Type B pancreatic cell (in vitro differentiated cells): ENCODE measurements around the gene SORL1-AS1.

Experiments used
- DNase-seq: peaks from one replicate; pipeline ENCODE4 v3.0.0; 2021; ENCODE audit warnings: mixed read lengths; ENCODE audit not compliant: unreplicated experiment; ENCODE audit errors: extremely low spot score
- H3K27ac Mint-ChIP-seq: 2 replicates; pipeline ENCODE4 v1.8.0; 2021; ENCODE audit warnings: mild to moderate bottlenecking, mixed read lengths
- H3K27me3 Mint-ChIP-seq: 2 replicates; pipeline ENCODE4 v1.8.0; 2021; ENCODE audit warnings: mixed read lengths
- H3K36me3 Mint-ChIP-seq: 2 replicates; pipeline ENCODE4 v1.8.0; 2021; ENCODE audit warnings: mixed read lengths
- H3K4me1 Mint-ChIP-seq: one replicate; pipeline ENCODE4 v1.8.0; 2021; ENCODE audit warnings: mixed read lengths; ENCODE audit not compliant: unreplicated experiment
- H3K4me3 Mint-ChIP-seq: 2 replicates; pipeline ENCODE4 v1.8.0; 2021; ENCODE audit warnings: mild to moderate bottlenecking, mixed read lengths
- H3K9me3 Mint-ChIP-seq: 2 replicates; pipeline ENCODE4 v1.8.0; 2021; ENCODE audit warnings: mixed read lengths
- TF ChIP-seq, protein P1 (sequence below): fragments of 200-600 bp; sonication (generic); conservative IDR thresholded peaks from 2 replicates; pipeline ENCODE4 v1.5.0; 2021; ENCODE audit warnings: antibody characterized with exemption, mild to moderate bottlenecking

SORL1-AS1 gene

DNA sequence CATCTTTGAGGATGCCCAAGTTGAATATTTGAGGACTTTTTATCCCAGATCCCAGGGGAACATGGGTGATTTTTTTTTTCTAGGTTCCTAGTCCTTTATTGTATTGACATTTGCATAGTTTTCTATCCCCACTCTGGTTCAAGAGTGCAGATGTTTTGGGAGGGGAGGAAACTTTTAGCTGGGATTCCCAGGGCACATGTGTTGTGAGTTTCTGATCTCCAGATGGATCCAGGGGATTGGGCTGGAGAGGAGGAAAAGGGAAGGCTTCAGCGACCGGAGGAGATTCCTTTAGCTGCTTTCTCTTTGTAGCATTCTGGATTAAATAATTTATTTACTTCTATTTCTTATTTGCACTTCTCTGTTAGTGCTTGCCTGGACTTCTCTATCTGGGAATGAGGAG is 14.7 kb upstream of the SORL1-AS1 start:
- TF ChIP-seq, protein P1, sequence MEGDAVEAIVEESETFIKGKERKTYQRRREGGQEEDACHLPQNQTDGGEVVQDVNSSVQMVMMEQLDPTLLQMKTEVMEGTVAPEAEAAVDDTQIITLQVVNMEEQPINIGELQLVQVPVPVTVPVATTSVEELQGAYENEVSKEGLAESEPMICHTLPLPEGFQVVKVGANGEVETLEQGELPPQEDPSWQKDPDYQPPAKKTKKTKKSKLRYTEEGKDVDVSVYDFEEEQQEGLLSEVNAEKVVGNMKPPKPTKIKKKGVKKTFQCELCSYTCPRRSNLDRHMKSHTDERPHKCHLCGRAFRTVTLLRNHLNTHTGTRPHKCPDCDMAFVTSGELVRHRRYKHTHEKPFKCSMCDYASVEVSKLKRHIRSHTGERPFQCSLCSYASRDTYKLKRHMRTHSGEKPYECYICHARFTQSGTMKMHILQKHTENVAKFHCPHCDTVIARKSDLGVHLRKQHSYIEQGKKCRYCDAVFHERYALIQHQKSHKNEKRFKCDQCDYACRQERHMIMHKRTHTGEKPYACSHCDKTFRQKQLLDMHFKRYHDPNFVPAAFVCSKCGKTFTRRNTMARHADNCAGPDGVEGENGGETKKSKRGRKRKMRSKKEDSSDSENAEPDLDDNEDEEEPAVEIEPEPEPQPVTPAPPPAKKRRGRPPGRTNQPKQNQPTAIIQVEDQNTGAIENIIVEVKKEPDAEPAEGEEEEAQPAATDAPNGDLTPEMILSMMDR: no peak
- Mint-ChIP-seq H3K36me3 (peaks cover 11% of the 10 kb centered on the region), H3K9me3 (no peaks in the 10 kb centered on the region), H3K27ac (peak overlapping the region; percentile 100), H3K27me3 (no peaks in the 10 kb centered on the region), H3K4me3 (peak overlapping the region; percentile 61), H3K4me1 (peaks cover 36% of the 10 kb centered on the region)
- no peak for DNase-seq

DNA sequence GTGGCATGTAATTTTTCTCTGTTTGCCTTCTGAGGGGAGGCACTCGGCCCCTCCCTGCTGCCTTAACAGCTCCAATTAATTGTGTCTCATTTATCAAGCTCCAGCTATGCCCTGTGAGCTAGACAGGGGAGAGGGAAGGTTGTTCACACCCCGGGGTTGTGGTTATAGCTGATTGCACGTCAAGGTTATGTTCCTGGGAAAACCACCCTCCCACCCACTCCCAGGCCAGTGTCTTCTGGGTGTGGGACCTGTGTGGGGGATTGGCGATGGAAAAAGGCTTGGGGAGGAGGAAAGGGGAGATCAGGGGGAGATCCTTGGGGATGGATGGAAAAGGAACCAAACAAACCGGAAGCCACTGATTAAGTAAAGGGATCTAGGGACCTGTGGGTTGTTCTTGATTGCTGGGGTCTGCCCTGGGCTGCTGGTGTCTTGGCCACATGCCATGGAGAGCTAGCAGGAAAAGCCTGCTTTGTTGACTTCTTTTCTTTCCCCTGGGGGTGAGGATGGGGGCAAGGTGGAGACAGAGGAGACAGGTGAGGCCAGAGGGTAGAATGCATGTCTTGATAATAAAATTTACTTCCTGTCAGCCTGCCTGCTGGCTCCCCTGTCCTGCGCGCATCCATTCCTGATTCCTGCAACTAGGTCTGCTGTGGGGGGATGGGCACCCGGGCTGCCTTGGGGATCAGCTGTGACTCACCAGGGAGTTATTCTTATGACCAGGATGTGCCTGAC is 13.5 kb upstream of the SORL1-AS1 start:
- TF ChIP-seq, protein P1: no peak
- peak; percentile 79 for DNase-seq
- Mint-ChIP-seq H3K27me3 (no peaks in the 10 kb centered on the region), H3K4me3 (peak overlapping the region; percentile 83), H3K36me3 (peaks cover 11% of the 10 kb centered on the region), H3K4me1 (peaks cover 47% of the 10 kb centered on the region), H3K9me3 (no peaks in the 10 kb centered on the region), H3K27ac (peak overlapping the region; percentile 100)

- no peak for DNase-seq
Measured at GRCh38 chr11:121465709-121466062, 12.9 kb upstream of the SORL1-AS1 start.

DNA sequence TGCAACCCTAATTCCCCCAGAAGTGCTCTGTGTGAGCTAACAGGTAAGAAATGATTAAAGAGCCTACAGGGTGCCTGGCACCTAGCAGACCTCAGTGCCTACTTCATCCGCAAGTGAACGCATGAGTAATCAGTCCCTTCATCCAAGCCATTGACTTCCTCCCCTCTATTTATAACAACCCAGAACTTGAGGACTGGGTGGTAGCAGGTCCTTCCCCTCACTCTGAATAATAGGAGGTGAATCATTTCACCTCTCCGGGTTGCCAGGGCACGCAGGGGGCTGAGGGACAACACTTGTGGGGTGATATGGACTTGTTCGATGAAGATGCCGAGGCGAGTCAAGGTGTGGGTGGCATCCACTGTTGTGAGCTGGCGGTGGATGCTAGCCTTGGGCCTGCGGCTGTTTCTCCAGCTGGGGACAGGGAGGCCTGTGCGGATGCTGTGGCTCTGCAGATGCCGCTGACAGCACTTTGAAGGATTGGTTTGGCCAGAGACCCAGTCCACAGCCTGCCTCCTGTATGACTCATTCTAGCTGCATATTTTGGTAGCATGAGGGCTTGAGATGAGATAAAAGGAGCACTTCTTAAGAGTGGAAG is 11.7 kb upstream of the SORL1-AS1 start:
- Mint-ChIP-seq H3K4me3 (no peak overlapping the region), H3K36me3 (peaks cover 1% of the 10 kb centered on the region), H3K27me3 (no peaks in the 10 kb centered on the region), H3K27ac (peak overlapping the region; percentile 100), H3K9me3 (no peaks in the 10 kb centered on the region), H3K4me1 (peaks cover 62% of the 10 kb centered on the region)
- no peak for DNase-seq
- TF ChIP-seq, protein P1: no peak

More at GRCh38 chr11:121465709-121466062, 12.9 kb upstream of the SORL1-AS1 start:
- no peaks in the 10 kb centered on the region for H3K27me3 Mint-ChIP-seq
- peaks cover 7% of the 10 kb centered on the region for H3K36me3 Mint-ChIP-seq
- TF ChIP-seq, protein P1: no peak
- H3K4me1 Mint-ChIP-seq: peaks cover 52% of the 10 kb centered on the region
- H3K4me3 Mint-ChIP-seq: peak overlapping the region; percentile 83
- no peaks in the 10 kb centered on the region for H3K9me3 Mint-ChIP-seq
- H3K27ac Mint-ChIP-seq: peak overlapping the region; percentile 100

- Mint-ChIP-seq H3K36me3 (no peaks in the 10 kb centered on the region), H3K4me1 (peaks cover 68% of the 10 kb centered on the region), H3K9me3 (no peaks in the 10 kb centered on the region), H3K27me3 (no peaks in the 10 kb centered on the region), H3K27ac (peak overlapping the region; percentile 100), H3K4me3 (no peak overlapping the region)
- TF ChIP-seq, protein P1: no peak
- no peak for DNase-seq
Measured at GRCh38 chr11:121463689-121464335, 11.0 kb upstream of the SORL1-AS1 start.
